GM12875 (cell line): Measurements from ENCODE around the gene NDST3.

ENCODE experiments used
- H3K4me3 ChIP-seq: one replicate; pipeline ENCODE4 v1.5.1; 2011; ENCODE audit warnings: low read depth, low read length, control low read depth
- TF ChIP-seq, protein P1 (sequence below): IDR thresholded peaks from 2 replicates; pipeline ENCODE4 v1.5.1; 2011; ENCODE audit warnings: low read depth, mild to moderate bottlenecking, control low read depth, inconsistent platforms, low read length, moderate library complexity, borderline replicate concordance; ENCODE audit not compliant: insufficient read depth

The NDST3 gene

GRCh38 chr4:118226311-118227010 lies 192.2 kb downstream of the NDST3 start:
- TF ChIP-seq, protein P1, sequence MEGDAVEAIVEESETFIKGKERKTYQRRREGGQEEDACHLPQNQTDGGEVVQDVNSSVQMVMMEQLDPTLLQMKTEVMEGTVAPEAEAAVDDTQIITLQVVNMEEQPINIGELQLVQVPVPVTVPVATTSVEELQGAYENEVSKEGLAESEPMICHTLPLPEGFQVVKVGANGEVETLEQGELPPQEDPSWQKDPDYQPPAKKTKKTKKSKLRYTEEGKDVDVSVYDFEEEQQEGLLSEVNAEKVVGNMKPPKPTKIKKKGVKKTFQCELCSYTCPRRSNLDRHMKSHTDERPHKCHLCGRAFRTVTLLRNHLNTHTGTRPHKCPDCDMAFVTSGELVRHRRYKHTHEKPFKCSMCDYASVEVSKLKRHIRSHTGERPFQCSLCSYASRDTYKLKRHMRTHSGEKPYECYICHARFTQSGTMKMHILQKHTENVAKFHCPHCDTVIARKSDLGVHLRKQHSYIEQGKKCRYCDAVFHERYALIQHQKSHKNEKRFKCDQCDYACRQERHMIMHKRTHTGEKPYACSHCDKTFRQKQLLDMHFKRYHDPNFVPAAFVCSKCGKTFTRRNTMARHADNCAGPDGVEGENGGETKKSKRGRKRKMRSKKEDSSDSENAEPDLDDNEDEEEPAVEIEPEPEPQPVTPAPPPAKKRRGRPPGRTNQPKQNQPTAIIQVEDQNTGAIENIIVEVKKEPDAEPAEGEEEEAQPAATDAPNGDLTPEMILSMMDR = no peak
- no peak overlapping the region for H3K4me3 ChIP-seq

GRCh38 chr4:118235566-118236120 lies 201.4 kb downstream of the NDST3 start:
- TF ChIP-seq, protein P1 = no peak
- no peak overlapping the region for H3K4me3 ChIP-seq

- TF ChIP-seq, protein P1 = no peak
- no peak overlapping the region for H3K4me3 ChIP-seq
These were observed 203.2 kb downstream of the NDST3 start for GRCh38 chr4:118237531-118237930.

- TF ChIP-seq, protein P1 = no peak
- no peak overlapping the region for H3K4me3 ChIP-seq
These were observed 215.6 kb downstream of the NDST3 start for GRCh38 chr4:118249890-118250289.

DNA sequence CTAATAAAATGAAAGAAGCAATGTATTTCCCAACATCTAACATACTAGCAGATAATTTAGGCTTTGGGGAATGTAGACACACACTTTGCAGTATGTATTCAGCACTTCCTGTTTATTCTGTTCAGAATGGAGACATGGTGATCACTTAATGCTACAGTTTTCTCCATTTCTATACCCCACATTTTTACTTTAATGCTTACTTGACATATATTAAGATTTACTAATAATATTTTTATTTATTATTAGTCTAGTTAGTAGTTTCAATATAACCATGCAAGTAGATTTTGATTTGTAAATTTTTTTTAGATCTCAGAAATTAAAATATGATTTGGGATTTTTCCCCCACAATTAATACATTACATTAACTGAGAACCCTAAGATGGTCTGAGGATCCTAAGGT lies 220.1 kb downstream of the NDST3 start:
- TF ChIP-seq, protein P1 = no peak
- H3K4me3 ChIP-seq = no peak overlapping the region

DNA sequence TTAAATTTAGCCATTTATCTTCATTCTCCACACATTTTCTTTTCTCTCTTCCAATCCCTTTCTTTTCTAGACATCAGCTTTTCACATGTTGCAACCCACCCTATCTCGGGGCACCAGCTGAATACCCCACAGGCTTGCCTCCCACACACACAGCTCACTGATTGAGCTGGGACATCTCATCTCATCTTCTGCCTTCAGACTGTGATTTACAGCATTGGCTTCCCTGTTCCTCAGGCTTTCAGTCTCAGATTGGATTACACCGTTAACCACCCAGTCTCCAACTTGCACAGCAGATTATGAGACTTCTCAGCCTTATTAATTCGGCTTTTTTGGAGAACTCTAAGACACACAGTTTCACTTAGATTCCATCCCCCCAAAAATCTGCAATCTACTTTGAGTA lies 224.8 kb downstream of the NDST3 start:
- TF ChIP-seq, protein P1 = no peak
- H3K4me3 ChIP-seq = no peak overlapping the region

DNA sequence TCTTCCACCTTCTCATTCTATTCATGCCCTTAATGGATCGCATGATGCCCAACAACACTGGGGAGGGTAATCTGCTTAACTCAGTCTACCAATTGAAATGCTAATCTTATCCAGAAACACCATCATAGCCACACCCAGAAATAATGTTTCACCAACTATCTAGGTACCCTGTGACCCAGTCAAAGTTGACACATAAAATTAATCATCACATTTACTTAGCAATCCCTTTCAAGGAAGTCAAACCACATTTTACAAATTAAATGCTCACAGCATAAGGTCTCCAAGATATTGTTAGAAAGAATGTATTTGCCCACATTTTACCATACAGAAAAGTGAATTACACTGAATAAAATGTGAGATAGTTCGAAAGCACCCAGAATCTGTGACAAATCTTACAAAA lies 226.0 kb downstream of the NDST3 start:
- TF ChIP-seq, protein P1 = no peak
- H3K4me3 ChIP-seq = no peak overlapping the region
